DOHH2 (cell line): Measurements from ENCODE around the gene HIPK2.
A peak's percentile ranks its signal among the peaks of the same experiment; 100 is the strongest.

Experiments
- H3F3A ChIP-seq: fragments of 200-600 bp; sonication (generic), shearing (Covaris generic); 2 replicates; pipeline ENCODE4 v1.6.0; 2016; ENCODE audit warnings: antibody characterized with exemption, mild to moderate bottlenecking; ENCODE audit not compliant: control insufficient read depth, insufficient read depth
- H3K27ac ChIP-seq: fragments of 200-600 bp; sonication (generic); 2 replicates; pipeline ENCODE4 v1.5.1; 2014; ENCODE audit warnings: low read depth, mild to moderate bottlenecking, low read length, moderate library complexity
- H3K27me3 ChIP-seq: fragments of 200-600 bp; sonication (generic); 2 replicates; pipeline ENCODE4 v1.6.1; 2014; ENCODE audit warnings: mild to moderate bottlenecking, low read length, mixed read lengths; ENCODE audit not compliant: control insufficient read depth
- H3K36me3 ChIP-seq: fragments of 200-600 bp; sonication (generic); 2 replicates; pipeline ENCODE4 v1.6.1; 2014; ENCODE audit warnings: mild to moderate bottlenecking, low read length, moderate library complexity, mixed read lengths; ENCODE audit not compliant: control insufficient read depth
- H3K4me1 ChIP-seq: fragments of 200-600 bp; sonication (generic); 2 replicates; pipeline ENCODE4 v1.6.1; 2014; ENCODE audit warnings: mild to moderate bottlenecking, low read length, mixed read lengths; ENCODE audit not compliant: control insufficient read depth
- H3K4me2 ChIP-seq: fragments of 200-600 bp; sonication (generic); 2 replicates; pipeline ENCODE4 v1.6.0; 2014; ENCODE audit warnings: mild to moderate bottlenecking, low read length, moderate library complexity
- H3K4me3 ChIP-seq: fragments of 200-600 bp; sonication (generic); 2 replicates; pipeline ENCODE4 v1.5.1; 2014; ENCODE audit warnings: mild to moderate bottlenecking, low read length, mixed read lengths
- H3K79me2 ChIP-seq: fragments of 200-600 bp; sonication (generic); 2 replicates; pipeline ENCODE4 v1.6.1; 2014; ENCODE audit warnings: mild to moderate bottlenecking, low read length, mixed read lengths; ENCODE audit not compliant: control insufficient read depth
- H3K9me2 ChIP-seq: fragments of 200-600 bp; sonication (generic); replicated peaks from 2 replicates; pipeline ENCODE4 v1.6.1; 2014; ENCODE audit warnings: mild to moderate bottlenecking, low read length, mixed read lengths; ENCODE audit not compliant: control insufficient read depth
- H3K9me3 ChIP-seq: fragments of 200-600 bp; sonication (generic); 2 replicates; pipeline ENCODE4 v1.6.1; 2014; ENCODE audit warnings: antibody characterized with exemption, low read length, mixed read lengths; ENCODE audit not compliant: control insufficient read depth, insufficient read depth
- H4K20me1 ChIP-seq: fragments of 200-600 bp; sonication (generic); 2 replicates; pipeline ENCODE4 v1.6.0; 2014; ENCODE audit warnings: low read depth, mild to moderate bottlenecking, antibody characterized with exemption, low read length, moderate library complexity; ENCODE audit not compliant: control insufficient read depth, insufficient read depth
- EZH2phosphoT487 ChIP-seq: fragments of 200-600 bp; sonication (generic); IDR thresholded peaks from 2 replicates; pipeline ENCODE4 v1.6.1; 2017; ENCODE audit warnings: borderline replicate concordance, mild to moderate bottlenecking, antibody characterized with exemption, low read length, moderate library complexity, mixed read lengths
- TF ChIP-seq, protein P1 (sequence below): fragments of 200-600 bp; sonication (generic); IDR thresholded peaks from one replicate; pipeline ENCODE4 v1.5.1; 2014; ENCODE audit warnings: antibody characterized with exemption, mild to moderate bottlenecking, low read depth, low read length; ENCODE audit not compliant: poor library complexity, severe bottlenecking

Gene HIPK2

GRCh38 chr7:139648941-139649425 lies 128.8 kb downstream of the HIPK2 start:
- Histone ChIP-seq H3K9me2 (no peaks in the 10 kb centered on the region), H3K27ac (no peak overlapping the region), H3K4me2 (no peak overlapping the region), H3K36me3 (no peaks in the 10 kb centered on the region), H3F3A (no peaks in the 10 kb centered on the region), H3K4me3 (no peak overlapping the region), H3K9me3 (no peaks in the 10 kb centered on the region), H3K4me1 (no peaks in the 10 kb centered on the region), H3K79me2 (no peaks in the 10 kb centered on the region), H3K27me3 (peaks cover 40% of the 10 kb centered on the region), H4K20me1 (no peaks in the 10 kb centered on the region)
- TF ChIP-seq, protein P1, sequence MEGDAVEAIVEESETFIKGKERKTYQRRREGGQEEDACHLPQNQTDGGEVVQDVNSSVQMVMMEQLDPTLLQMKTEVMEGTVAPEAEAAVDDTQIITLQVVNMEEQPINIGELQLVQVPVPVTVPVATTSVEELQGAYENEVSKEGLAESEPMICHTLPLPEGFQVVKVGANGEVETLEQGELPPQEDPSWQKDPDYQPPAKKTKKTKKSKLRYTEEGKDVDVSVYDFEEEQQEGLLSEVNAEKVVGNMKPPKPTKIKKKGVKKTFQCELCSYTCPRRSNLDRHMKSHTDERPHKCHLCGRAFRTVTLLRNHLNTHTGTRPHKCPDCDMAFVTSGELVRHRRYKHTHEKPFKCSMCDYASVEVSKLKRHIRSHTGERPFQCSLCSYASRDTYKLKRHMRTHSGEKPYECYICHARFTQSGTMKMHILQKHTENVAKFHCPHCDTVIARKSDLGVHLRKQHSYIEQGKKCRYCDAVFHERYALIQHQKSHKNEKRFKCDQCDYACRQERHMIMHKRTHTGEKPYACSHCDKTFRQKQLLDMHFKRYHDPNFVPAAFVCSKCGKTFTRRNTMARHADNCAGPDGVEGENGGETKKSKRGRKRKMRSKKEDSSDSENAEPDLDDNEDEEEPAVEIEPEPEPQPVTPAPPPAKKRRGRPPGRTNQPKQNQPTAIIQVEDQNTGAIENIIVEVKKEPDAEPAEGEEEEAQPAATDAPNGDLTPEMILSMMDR: no peak

- Histone ChIP-seq H3K9me2 (no peaks in the 10 kb centered on the region), H3K27me3 (peaks cover 40% of the 10 kb centered on the region), H3K4me2 (no peak overlapping the region), H3K9me3 (no peaks in the 10 kb centered on the region), H3K4me1 (no peaks in the 10 kb centered on the region), H3F3A (no peaks in the 10 kb centered on the region), H4K20me1 (no peaks in the 10 kb centered on the region), H3K36me3 (no peaks in the 10 kb centered on the region), H3K27ac (no peak overlapping the region), H3K4me3 (no peak overlapping the region), H3K79me2 (no peaks in the 10 kb centered on the region)
- TF ChIP-seq EZH2phosphoT487: peak; percentile 35; the same call in 1 of the 2 replicates
- TF ChIP-seq, protein P1: no peak
Observed at GRCh38 chr7:139648391-139648861, 129.4 kb downstream of the HIPK2 start.

GRCh38 chr7:139647814-139648390 lies 129.9 kb downstream of the HIPK2 start:
- no peak overlapping the region for H3K27ac ChIP-seq
- H3K4me2 ChIP-seq: no peak overlapping the region
- H3K4me1 ChIP-seq: no peaks in the 10 kb centered on the region
- no peaks in the 10 kb centered on the region for H4K20me1 ChIP-seq
- no peaks in the 10 kb centered on the region for H3K36me3 ChIP-seq
- peak; percentile 70 for TF ChIP-seq EZH2phosphoT487
- TF ChIP-seq, protein P1: no peak
- H3K9me3 ChIP-seq: no peaks in the 10 kb centered on the region
- H3K27me3 ChIP-seq: peaks cover 40% of the 10 kb centered on the region
- no peaks in the 10 kb centered on the region for H3F3A ChIP-seq
- H3K9me2 ChIP-seq: no peaks in the 10 kb centered on the region
- no peak overlapping the region for H3K4me3 ChIP-seq
- H3K79me2 ChIP-seq: no peaks in the 10 kb centered on the region

DNA sequence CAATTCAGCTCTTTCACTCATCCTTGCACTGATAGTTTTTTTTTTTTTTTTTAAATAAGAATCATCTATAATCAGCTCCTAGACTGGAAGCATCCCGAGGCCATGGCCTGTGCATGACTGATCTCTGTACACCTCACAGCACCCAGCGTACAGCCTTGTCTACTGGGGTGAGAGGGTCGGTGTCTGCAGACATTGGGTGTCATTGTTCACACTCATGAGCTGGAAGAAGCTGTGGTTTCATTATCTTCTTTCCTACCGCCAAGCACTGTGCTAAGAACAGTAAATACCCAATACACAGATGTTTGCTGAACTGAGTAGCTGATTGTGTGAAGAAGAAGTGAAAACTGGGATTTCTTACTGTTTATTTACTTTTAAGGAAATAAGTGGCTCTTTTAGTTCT lies 130.7 kb downstream of the HIPK2 start:
- H3K36me3 ChIP-seq: no peaks in the 10 kb centered on the region
- TF ChIP-seq EZH2phosphoT487: no peak
- TF ChIP-seq, protein P1: no peak
- no peak overlapping the region for H3K4me2 ChIP-seq
- H3K27me3 ChIP-seq: peaks cover 40% of the 10 kb centered on the region
- no peaks in the 10 kb centered on the region for H3K4me1 ChIP-seq
- no peaks in the 10 kb centered on the region for H3K79me2 ChIP-seq
- H3K9me3 ChIP-seq: no peaks in the 10 kb centered on the region
- no peaks in the 10 kb centered on the region for H4K20me1 ChIP-seq
- H3F3A ChIP-seq: no peaks in the 10 kb centered on the region
- H3K4me3 ChIP-seq: no peak overlapping the region
- no peaks in the 10 kb centered on the region for H3K9me2 ChIP-seq
- H3K27ac ChIP-seq: no peak overlapping the region
